OCI-LY1 (cell line): ENCODE data around the gene RAF1.

Experiments used
- EZH2 ChIP-seq: fragments of 200-600 bp; sonication (generic), shearing (Covaris generic); IDR thresholded peaks from 2 replicates; pipeline ENCODE4 v1.8.0; 2017; ENCODE audit warnings: borderline replicate concordance, mixed run types, mild to moderate bottlenecking, antibody characterized with exemption, low read length, moderate library complexity, mixed read lengths
- TF ChIP-seq, protein P1 (sequence below): fragments of 200-600 bp; sonication (generic), shearing (Covaris generic); IDR thresholded peaks from 2 replicates; pipeline ENCODE4 v1.5.1; 2017; ENCODE audit warnings: mild to moderate bottlenecking, antibody characterized with exemption, low read length, moderate library complexity, mixed read lengths

DNA sequence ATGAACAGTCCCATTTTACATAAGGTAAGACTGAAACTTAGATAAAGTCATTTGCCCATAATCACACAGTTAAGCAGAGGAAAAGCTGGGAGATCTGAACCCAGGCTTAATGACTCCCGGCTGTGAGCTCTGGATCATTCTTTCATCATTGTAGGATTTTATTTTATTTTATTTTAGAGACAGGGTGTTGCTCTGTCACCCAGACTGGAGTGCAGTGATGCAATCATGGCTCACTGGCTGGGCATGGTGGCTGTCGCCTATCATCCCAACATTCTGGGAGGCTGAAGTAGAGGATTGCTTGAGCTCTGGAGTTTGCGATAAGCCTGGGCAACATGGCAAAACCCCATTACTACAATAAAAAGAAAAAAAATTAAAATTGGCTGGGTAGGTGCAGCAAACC is 31.2 kb upstream of the RAF1 start:
- TF ChIP-seq, protein P1, sequence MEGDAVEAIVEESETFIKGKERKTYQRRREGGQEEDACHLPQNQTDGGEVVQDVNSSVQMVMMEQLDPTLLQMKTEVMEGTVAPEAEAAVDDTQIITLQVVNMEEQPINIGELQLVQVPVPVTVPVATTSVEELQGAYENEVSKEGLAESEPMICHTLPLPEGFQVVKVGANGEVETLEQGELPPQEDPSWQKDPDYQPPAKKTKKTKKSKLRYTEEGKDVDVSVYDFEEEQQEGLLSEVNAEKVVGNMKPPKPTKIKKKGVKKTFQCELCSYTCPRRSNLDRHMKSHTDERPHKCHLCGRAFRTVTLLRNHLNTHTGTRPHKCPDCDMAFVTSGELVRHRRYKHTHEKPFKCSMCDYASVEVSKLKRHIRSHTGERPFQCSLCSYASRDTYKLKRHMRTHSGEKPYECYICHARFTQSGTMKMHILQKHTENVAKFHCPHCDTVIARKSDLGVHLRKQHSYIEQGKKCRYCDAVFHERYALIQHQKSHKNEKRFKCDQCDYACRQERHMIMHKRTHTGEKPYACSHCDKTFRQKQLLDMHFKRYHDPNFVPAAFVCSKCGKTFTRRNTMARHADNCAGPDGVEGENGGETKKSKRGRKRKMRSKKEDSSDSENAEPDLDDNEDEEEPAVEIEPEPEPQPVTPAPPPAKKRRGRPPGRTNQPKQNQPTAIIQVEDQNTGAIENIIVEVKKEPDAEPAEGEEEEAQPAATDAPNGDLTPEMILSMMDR = no peak
- no peak for TF ChIP-seq EZH2
